Left colon (tissue), 2 donors: ENCODE data around the gene CHGA. TPM values are rescaled to one million over a fixed set of nuclear protein-coding genes. Genes with fewer than 3 reads are reported as not detected.

Experiments used
- ATAC-seq: fragments of 200-7000 bp; cut with Tn5 transposase; one replicate; pipeline ENCODE4 v1.9.1; 2020; ENCODE audit warnings: mild to moderate bottlenecking, moderate library complexity
- DNase-seq, 2 donors: peaks; one replicate each; pipeline ENCODE4 v3.0.0-alpha.2; 2020
- intact Hi-C, 2 donors: fragments of 100-400 bp; cut with DNase I in 1 of 2; cut with micrococcal nuclease in 1 of 2; formaldehyde crosslinking; loops; one replicate each; pipeline versions ENCODE4 v1.11.2 to v1.14.0; 2022; cut with DNase I, micrococcal nuclease
- total RNA-seq, 2 donors: library from RNA; stranded (reverse); fragmentation: NEBNext Ultra II Directional; extraction: Animal tissue kit (Norgen Biotek cat#: 25700); gene quantifications; one replicate each; pipeline ENCODE4 v1.2.1, GENCODE V29; 2021
- donor health status: DM: no; HTN: no; CAD: no.
- donor health status: DM: yes; HTN: yes; CAD: no.

The CHGA gene
- total RNA-seq, 2 donors from 2014 or later = 218 to 343 TPM

GRCh38 chr14:92927349-92928257 is 4.7 kb downstream of the CHGA start:
- ATAC-seq = no peak
- no peak for DNase-seq
- intact Hi-C loops = no loop called here

GRCh38 chr14:92928258-92928629 is 5.3 kb downstream of the CHGA start:
- ATAC-seq = no peak
- intact Hi-C loops = no loop called here

GRCh38 chr14:92928961-92929688 is 6.2 kb downstream of the CHGA start:
- intact Hi-C loops = no loop called here
- ATAC-seq (no peak), DNase-seq (no peak)

More at GRCh38 chr14:92928258-92928629, 5.3 kb downstream of the CHGA start:
- no peak for DNase-seq

GRCh38 chr14:92929689-92930608 is 7.0 kb downstream of the CHGA start:
- intact Hi-C loops = no loop called here
- no peak for DNase-seq
- no peak for ATAC-seq

DNA sequence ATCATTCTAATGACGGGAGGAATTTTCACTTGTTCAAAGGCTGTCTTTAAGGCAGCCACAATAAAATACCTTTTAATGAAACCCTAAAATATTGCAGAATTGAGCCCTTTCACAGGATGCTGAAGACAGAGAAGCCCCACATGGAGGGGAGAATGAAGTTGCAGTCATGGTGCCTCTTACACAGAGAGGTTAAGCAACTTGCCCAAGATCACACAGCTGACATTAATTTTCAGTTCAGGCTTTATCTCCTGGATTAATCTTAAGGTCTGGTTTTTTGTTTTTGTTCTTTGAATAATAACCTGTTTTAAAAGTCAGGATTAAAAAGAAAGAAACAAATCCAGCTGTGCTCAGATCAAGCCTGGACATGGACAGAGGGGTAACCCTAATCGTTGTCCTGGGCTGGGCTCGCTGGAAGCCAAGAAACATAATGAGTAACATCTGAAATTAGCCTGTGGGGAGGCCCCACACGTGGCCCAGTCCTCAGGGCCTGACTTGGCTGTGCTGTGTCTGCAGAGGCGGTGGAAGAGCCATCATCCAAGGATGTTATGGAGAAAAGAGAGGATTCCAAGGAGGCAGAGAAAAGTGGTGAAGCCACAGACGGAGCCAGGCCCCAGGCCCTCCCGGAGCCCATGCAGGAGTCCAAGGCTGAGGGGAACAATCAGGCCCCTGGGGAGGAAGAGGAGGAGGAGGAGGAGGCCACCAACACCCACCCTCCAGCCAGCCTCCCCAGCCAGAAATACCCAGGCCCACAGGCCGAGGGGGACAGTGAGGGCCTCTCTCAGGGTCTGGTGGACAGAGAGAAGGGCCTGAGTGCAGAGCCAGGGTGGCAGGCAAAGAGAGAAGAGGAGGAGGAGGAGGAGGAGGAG is 8.0 kb downstream of the CHGA start:
- DNase-seq (no peak), ATAC-seq (no peak)
- intact Hi-C loops = no loop called here

DNA sequence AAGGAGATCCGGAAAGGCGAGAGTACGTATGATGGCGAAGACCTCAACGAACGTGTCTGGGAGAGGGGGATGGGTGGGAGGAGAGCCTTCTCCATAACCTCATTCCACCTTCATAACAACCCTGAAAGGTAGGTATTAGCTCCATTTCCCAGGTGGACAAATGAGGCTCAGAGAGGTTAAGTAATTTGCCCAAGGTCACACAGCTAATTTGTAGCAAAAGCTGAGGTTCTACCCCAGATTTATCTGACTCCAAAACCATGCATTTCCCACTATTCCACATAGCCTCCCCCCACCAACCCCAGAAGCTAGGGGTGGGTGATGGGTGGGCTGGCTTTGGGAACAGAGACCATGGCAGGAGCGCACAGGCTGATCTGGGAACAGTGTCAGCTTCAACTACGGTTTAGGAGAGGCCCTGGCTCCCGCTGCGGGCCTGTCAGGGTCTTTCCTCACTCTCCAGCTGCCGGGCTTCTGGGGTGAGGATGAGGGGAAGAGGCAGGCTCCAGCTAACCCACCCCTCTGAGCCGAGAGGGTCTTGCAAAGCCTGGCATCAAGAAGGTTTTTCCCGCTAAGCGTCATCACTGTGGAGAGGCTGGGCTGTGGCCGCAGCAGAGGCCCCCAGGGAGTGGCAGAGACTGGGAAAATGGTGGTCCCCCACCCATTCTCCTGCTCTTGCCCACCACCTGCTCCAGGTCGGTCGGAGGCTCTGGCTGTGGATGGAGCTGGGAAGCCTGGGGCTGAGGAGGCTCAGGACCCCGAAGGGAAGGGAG is 8.9 kb downstream of the CHGA start:
- intact Hi-C loops = no loop called here
- no peak for DNase-seq

DNA sequence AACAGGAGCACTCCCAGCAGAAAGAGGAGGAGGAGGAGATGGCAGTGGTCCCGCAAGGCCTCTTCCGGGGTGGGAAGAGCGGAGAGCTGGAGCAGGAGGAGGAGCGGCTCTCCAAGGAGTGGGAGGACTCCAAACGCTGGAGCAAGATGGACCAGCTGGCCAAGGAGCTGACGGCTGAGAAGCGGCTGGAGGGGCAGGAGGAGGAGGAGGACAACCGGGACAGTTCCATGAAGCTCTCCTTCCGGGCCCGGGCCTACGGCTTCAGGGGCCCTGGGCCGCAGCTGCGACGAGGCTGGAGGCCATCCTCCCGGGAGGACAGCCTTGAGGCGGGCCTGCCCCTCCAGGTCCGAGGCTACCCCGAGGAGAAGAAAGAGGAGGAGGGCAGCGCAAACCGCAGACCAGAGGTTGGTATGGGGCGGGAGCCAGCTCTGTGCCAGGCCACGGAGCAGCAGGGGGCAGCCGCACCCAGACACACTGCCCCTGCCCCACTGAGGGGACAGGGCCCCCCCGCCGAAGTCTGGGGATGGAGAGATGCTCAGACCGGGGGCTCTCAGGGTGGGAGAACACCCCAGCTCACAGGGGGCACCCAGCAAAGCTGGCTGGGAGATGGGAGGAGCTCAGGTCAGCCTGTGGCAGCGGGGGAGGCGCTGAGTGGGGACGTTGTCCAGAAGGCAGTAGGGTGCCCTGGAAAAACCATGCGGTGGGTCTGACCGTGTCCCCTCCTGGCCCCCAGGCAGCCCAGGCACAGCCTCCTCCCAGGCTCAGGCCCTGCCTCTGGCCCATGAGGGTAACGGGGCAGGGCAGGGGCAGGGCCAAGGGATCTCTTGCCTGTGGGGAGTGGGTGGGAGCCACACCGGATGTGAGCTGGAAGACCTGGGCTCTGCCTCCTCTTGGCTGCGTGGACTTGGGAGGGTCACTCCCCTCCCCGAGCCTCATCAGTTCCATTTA is 9.8 kb downstream of the CHGA start:
- no peak for DNase-seq
- no peak for ATAC-seq
- intact Hi-C loops = no loop called here

More for the DNA sequence above, 8.9 kb downstream of the CHGA start:
- no peak for ATAC-seq

DNA sequence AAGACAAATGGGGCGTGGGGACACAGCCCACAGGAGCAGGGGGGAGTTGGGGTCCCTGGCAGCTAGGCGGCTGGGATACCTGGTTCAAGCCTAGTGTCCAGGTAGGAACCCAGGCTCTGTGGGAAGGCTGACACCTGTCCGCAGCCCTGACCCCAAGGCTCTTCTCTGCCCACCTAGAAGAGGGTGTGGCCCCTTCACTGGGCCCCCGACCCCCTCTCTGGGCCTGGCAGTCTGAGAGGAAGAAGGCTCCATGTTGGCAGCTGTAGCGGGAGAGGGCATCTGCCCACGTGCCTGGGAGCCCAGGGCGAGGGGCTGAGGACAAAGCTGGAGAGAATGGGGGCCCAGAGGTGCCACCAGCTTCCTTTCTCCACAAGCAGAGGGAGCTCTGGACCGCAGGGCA is 10.5 kb downstream of the CHGA start:
- DNase-seq (no peak), ATAC-seq (no peak)
- intact Hi-C loops = no loop called here

DNA sequence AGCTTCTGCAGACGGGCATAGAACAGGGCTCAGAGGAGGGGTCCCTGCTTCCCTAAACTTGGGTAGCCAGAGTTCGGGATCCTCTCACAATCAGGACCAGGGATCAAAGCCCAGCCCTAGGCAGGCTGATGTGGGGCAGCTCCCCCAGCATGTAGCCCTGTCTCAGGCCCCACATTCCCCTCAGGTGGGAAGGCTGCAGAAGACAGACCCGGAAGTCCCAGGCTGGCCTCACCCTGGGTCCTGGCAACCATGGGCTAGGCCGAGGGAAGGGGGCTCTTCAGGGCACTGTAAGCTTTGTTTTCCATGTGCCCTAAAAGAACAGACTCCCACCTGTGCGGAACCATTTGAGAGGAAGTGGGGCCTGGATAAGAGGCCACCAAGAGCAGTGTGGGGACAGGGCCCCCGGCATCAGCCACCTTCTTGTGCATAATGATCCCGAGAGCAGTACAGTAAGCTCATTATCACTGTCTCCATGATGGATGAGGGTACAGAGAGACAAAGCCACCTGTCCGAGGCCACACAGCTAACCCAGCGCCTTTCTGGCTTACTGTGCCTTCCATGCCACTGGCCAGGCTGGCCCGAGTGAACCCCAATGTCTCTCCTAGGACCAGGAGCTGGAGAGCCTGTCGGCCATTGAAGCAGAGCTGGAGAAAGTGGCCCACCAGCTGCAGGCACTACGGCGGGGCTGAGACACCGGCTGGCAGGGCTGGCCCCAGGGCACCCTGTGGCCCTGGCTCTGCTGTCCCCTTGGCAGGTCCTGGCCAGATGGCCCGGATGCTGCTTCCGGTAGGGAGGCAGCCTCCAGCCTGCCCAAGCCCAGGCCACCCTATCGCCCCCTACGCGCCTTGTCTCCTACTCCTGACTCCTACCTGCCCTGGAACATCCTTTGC is 11.5 kb downstream of the CHGA start:
- intact Hi-C loops = no loop called here
- no peak for DNase-seq
- no peak for ATAC-seq

DNA sequence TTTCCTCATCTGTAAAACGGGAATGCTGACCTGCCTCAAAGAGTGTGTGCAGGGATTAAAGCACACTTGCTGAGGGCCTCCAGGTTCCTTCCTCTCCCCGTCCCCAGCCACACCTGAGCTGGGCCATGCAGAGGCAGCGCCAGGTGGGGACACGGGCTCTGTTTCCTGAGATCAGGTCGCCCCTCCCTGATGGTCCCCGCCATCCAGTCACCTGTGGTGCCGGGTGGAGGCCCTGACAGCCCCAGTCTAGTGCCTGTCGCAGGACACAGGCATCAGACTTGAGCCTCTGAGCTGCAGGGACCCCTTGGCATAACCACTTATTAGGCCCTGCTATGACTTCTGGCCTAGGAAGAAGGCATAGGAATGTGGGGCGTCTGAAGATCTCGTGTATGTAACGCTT is 12.5 kb downstream of the CHGA start:
- DNase-seq (no peak), ATAC-seq (no peak)
- intact Hi-C loops = no loop called here

GRCh38 chr14:92936085-92936484 is 13.1 kb downstream of the CHGA start:
- ATAC-seq = no peak
- DNase-seq = no peak
- intact Hi-C loops = no loop called here

DNA sequence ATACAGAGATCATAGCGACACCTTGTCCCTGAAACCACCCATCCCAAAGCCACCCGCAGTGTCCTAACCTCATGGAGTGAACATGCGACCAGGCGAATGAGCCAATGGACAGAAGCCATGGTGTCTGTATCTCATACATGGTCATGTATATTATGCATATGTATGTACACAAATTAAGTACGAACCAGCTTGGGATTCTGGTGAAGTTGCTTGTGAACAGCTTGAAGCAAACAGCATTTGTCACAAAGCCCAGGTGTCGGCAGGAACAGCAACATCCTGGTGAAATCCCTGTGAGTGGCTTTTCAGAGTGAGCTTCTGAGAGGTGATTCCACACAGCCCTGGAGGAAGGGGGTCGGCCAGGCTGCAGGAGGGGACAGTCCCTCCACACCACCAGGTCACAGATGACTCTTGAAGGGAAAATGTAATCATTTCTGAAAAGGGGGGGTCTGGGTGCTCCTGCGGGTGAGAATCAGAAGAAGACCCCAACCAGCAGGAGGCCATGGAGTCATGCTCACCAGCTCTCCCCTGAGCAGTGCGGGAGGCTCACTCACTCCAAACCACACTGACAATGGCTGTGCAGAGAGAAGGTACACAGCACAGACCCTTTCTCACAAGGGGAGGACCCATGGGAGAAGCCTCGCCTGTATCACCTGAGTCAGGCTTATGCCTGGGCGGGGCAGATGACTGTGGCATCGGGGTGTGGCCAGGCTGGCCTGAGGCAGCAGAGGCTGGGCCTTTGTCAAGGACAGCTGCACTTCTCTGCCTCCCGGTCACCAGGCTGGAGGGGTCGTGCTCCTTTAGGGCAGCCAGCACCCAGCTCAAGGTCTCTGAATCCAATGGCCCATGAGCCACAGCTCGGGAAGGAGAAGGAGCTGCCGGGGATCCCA is 14.3 kb downstream of the CHGA start:
- DNase-seq = peak in 1 of 2 donors; percentile 43
- ATAC-seq = peak; percentile 75
- intact Hi-C loops = no loop called here

GRCh38 chr14:92938235-92938875 is 15.4 kb downstream of the CHGA start:
- no peak for ATAC-seq
- intact Hi-C loops = no loop called here
- DNase-seq = no peak
